Activated CD4-positive, CD25-positive, alpha-beta regulatory T cell (primary cell): ENCODE data around the gene PRDM16.
"Not testable (repeated sequence)": the region's sequence is repeated elsewhere in the genome, so short reads cannot be mapped to it uniquely, and the experiment has no call there.

Experiments used
- DNase-seq, 4 experiments: peaks; one replicate each; lab custom pipeline; 2025; lab: John Stamatoyannopoulos, UW

The PRDM16 gene

DNA sequence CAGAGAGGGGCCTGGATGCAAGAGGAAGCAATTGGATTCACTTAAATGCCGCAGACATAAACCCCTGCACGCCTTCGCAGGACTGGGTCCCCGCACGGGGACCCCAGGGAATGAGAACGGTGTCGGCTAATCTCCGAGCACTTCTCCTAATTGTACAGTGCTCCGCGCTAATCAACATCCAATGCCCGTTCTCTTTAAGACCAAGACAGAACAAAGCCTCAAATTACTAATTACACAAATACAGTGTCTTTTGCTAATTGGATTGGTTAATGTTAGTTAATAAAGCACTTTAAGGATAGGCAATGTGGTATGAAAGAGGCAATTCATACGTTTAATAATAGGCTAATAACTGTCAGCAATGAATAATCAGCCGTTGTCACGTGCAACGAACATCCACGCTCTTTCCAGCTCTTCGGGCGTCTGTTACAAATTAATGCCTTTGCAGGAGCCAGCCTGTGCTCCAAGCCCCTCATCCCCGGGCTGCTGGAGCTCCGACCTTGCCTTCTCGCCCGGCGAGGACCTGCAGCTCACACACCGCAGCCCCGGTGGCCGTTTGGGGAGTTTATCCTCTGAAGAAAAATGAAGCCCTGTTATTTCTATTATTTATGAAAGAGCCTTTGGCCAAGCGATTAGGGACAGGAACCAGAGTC lies 157.8 kb downstream of the PRDM16 start:
- no peak for DNase-seq

- DNase-seq, result no peak
These were observed 158.3 kb downstream of the PRDM16 start for GRCh38 chr1:3227351-3227704.

GRCh38 chr1:3227893-3228292 lies 158.9 kb downstream of the PRDM16 start:
- DNase-seq, result no peak

GRCh38 chr1:3229081-3229725 lies 160.2 kb downstream of the PRDM16 start:
- no peak for DNase-seq

DNA sequence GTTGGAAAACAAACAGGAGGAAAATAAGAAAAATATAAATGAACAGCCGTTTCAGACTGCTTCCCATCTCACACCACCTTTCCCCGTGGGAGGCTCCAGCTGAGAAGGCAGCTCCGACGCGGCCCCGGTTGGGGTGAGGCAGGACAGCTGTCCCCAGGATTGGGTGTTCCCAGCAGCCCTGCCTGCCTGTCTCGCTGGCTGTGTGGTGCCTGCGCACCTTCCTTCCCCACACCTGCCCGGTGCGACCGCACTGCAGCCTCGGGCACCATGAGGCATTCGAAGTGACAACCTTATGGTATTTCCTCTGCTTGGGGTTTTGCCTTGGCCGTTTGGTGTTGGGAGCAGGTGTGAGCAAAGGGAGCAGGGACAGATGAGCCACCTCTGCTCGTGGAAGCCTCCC lies 161.6 kb downstream of the PRDM16 start:
- no peak for DNase-seq

- DNase-seq, result no peak
These were observed 162.2 kb downstream of the PRDM16 start for GRCh38 chr1:3231245-3231644.

GRCh38 chr1:3231826-3232225 lies 162.8 kb downstream of the PRDM16 start:
- no peak for DNase-seq

DNA sequence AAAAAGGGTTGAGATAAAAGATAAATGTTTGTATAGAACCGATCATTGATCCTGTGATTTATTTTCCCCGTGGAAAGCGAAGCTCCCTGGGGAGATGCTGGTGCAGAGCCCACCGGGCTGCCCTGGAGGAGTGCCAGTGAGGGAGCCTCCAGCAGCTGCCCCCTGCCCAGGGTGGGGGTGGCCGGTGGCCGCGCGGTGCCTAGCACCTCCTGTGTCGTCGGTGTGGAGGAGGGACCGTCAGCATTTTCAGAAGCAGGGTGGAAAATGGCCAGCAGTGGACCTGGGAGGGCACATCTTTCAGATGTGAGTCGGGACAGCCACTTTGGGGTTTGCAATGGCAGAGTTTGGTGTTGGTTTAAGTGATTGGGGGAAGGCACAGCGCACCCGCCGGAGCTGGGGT lies 164.0 kb downstream of the PRDM16 start:
- no peak for DNase-seq

DNA sequence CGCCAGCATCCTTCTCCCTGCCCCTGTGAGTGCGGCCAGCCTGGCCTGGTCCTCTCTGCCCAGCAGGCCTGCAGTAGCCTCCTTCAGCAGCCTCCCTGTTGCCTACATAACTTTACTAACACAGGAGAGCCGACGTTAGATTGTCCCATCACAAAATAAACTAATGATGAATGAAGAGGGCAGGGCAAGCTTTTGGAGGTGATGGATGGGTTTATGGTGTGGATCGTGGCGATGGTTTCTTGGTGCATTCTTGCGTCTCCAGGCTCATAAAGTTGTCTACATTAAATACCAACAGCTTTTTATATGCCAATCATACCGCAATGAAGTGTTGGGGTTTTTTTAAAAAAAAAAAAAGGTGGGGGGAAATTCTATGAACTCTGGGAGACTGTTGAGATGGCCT lies 164.5 kb downstream of the PRDM16 start:
- DNase-seq, result no peak

GRCh38 chr1:3234281-3234680 lies 165.3 kb downstream of the PRDM16 start:
- DNase-seq, result no peak

DNA sequence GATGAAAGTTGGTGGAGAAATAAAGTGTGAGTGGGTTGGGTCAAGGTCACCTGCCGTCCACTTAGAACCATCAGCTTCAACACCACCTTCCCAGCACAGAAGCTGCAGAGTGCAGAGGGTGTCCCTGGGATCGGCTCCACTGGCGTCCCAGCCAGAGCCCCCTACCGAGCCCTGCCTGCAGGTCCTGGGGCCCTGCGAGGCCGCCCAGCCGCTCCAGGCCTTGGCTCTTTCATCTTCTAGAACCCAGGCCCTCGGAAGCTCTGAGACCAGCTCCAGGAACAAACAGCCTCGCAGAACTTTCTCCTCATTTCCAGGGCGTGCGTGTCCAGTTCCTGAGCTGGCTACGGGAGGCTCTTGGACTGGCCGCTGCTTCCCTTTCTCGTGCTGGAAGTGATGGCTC lies 166.0 kb downstream of the PRDM16 start:
- DNase-seq, result no peak

- no peak for DNase-seq
These were observed 166.5 kb downstream of the PRDM16 start for GRCh38 chr1:3235496-3235895.

- DNase-seq, result no peak
These were observed 167.4 kb downstream of the PRDM16 start for GRCh38 chr1:3236361-3236760.

- DNase-seq, result no peak
These were observed 168.0 kb downstream of the PRDM16 start for GRCh38 chr1:3236955-3237354.

DNA sequence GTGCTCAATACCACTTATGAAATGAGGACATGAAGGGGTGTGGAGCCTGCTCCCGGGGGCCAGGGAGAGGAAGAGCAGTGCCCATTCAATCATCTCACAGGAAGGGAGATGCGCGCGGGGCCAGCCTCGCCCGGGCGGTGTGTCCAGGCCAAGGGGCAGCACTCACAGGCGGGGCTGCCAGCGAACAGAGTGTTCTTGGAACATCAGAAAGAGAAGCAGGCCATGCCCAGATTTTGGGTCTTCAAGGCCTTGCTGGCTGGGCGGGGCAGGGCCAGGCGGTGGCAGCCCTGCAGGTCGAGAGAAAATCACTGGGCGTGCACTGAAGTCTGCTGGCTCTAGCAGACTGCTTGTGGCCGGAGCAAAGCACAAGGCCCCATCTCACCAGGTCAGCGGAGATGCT lies 168.6 kb downstream of the PRDM16 start:
- DNase-seq, result no peak

DNA sequence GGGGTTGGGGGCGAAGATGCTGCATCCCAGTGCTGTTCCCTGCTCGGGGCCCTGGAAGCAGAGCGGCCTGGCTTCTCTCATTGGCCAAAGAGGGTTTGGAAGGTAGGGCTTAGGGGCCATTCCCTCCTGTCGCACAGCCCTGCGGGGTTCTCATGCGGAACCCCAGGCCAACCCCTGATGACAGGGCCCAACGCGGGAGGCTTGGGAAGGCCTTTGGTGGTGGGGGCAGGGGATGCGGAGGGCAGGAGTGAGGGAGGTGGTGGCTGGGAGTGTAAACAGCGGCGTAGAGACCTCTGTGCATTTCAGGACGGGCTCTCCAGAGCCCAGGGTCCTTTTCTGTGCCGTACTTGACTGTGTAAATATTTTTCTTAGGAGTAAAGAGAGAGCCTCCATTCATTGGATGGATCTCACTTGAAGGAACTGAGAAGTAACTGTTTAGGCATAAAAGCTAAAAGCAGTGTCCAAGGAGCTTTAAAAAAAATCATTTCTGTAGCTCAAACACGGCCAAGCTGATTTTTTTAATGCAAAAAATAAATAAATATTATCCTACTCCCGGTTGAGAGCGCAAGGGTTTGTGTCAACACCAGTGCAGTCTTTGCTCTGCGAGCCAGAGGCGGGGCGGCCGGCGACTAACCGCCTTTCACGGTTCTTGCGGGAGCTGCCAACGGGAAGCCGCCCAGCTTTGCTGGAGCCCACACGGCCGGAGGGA lies 169.1 kb downstream of the PRDM16 start:
- DNase-seq, result no peak

DNA sequence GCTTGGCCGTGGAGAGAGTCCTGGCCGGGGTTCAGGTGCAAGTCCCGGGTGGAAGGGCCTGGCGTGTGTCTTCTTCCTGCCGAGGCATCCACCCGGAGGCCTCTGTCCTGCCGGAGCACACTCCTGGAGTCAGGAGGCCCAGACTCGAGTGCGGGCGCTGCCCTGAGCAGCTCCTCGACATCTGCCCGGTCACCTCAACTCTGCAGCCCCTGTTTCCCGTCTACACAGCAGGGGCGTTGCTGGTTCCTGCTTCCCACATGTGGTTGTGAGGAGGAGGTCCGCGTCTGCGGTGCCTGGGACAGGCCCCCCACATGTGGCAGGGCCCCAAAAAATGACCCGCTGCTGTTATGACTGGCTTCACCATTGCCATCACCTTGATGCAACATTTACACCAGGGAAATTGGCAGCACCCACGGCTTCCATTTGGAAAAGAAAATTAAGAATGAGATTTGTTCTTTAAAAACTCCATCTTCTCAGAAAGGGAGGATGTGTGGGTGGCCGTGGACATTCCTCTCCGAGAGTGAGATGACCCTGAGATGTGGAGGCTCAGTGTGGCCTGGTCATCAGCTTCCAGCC lies 169.8 kb downstream of the PRDM16 start:
- DNase-seq, result no peak

DNA sequence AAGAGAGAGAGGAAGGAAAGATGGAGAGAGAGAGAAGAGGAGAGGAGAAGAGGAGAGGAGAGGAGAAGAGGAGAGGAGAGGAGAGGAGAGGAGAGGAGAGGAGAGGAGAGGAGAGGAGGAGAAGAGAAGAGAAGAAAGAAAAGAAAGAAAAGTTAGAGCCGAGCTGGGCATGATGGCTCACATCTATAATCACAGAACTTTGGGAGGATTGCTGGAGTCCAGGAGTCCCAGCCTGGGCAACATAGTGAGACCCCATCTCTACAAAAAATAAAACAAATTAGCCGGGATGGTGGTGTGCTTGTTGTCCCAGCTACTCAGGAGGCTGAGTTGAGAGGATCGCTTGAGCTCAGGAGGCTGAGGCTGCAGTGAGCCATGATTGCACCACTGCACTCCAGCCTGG lies 171.0 kb downstream of the PRDM16 start:
- not testable (repeated sequence) for DNase-seq

DNA sequence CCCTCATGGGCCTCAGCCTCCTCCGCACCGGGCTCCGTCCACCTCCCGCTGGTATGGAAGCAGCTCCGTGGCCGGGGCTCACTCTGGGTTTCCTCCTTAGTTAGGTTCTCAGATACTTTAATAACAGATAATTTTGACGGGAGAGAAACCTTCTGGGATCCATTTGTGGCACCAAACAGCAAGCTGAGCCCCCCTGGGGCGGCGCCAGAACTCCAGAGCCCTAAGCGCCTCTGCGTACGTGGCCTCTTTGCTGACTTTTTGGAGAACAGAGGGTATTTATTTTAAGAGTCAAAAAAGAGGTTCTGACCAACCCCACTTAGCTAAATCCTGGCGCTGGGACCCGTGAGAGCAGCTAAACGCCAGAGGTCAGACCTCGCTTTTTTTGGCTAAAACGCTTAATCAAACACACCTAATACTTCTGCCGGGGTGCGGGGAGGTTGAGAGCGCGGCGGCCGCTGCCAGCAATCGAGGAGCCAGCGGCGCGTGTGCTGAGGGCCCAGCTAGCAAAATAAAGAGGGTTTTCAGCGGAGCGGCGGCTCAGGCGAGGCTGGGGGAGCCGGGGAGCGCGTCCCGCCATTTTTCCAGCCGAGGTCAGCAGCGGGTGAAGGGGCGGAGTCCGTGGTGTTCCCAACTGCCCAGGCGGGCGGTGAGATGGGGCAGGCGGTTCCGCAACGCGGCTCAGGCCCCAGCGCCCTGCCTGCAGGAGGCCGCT lies 171.7 kb downstream of the PRDM16 start:
- DNase-seq, result no peak

GRCh38 chr1:3241236-3241550 lies 172.2 kb downstream of the PRDM16 start:
- DNase-seq, result no peak

DNA sequence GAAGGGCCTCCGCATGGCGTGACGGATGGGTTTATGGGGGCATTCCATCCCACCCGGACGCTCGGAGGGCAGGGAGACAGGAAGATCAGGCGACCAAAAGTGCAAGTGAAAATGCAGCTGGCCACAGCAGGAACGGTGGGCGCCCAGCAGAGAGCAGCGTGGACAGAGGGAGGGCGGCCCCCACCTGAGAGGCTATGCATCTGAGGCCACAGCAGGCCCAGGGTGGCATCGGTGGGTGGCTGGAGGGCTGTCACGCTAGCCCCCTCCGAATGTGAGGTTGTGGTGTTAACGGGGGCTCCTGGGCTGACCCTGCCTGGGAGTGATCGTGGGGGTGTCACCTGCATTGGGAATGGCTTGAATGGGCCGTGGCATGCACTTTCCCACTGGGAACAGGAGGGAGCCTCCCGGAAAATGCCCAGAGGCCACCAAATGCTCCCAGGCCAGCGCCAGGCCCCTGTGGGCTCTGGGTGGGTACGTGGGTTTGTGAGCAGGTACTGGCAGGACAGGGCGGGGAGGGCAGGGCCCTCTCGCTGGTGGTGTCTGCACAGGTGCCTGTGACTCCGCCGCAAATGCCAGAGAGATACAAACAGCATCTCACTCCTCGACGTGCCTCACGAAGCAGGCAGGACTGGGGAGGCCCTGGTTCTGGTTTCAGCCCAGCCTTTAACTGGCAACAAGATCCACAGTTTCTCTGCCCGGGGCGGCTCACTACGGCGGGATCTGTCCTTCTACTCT lies 172.8 kb downstream of the PRDM16 start:
- no peak for DNase-seq
